ENCODE data around the gene TPR. TPM values are rescaled to one million over a fixed set of nuclear protein-coding genes. Genes with fewer than 3 reads are reported as not detected.

The TPR gene
- total and polyA plus RNA-seq, 10 donors: 23.8 to 129 (median 101) TPM

DNA sequence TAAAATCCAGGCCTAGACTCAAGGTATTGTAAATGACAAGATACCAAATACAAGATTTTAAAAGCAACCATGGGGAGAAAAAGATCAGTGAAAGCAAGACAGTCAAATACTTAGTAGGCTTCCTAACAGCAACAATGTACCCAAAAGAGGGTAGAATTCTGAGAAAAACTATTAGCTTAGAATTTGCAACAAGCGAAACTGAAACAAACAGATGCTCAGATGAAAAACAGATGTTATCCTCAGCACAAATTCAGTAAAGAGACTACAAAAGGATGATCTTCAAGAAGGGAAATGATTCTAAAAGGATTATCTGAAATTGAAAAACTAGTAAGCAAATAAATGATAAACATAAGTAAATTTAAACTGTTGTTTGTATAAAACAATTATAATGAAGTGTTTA, 45.9 kb upstream of the TPR start:
- TF ChIP-seq, protein P1, sequence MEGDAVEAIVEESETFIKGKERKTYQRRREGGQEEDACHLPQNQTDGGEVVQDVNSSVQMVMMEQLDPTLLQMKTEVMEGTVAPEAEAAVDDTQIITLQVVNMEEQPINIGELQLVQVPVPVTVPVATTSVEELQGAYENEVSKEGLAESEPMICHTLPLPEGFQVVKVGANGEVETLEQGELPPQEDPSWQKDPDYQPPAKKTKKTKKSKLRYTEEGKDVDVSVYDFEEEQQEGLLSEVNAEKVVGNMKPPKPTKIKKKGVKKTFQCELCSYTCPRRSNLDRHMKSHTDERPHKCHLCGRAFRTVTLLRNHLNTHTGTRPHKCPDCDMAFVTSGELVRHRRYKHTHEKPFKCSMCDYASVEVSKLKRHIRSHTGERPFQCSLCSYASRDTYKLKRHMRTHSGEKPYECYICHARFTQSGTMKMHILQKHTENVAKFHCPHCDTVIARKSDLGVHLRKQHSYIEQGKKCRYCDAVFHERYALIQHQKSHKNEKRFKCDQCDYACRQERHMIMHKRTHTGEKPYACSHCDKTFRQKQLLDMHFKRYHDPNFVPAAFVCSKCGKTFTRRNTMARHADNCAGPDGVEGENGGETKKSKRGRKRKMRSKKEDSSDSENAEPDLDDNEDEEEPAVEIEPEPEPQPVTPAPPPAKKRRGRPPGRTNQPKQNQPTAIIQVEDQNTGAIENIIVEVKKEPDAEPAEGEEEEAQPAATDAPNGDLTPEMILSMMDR (IDR thresholded peaks at IDR 0.05 in 8 of 11, conservative IDR thresholded peaks at IDR 0.05 in 3 of 11): no peak
- TF ChIP-seq POLR2A (IDR thresholded peaks at IDR 0.05): no peak
- TF ChIP-seq POLR2AphosphoS5 (IDR thresholded peaks at IDR 0.05): no peak
- H3K4me1 ChIP-seq: no peaks in the 10 kb centered on the region
- H3K27me3 ChIP-seq (replicated peaks in 1 of 7): no peaks in the 10 kb centered on the region
- H3K4me3 ChIP-seq: no peak overlapping the region
- intact Hi-C loops (cut with DNase I; ENCODE audit: low total_unique reads): no loop called here
- peaks cover 9 to 48% (median 20%) of the 10 kb centered on the region in 6 donors for H3K36me3 ChIP-seq
- 60 to 76% (median 73%) methylated on average over 1 of the region's 1 CpG for WGBS, 5 donors
- peak overlapping the region in 5 of 8 donors; percentile 16 to 58 (median 42) for H3K27ac ChIP-seq
- DNase-seq: no peak
- no peaks in the 10 kb centered on the region for H3K9me3 ChIP-seq

DNA sequence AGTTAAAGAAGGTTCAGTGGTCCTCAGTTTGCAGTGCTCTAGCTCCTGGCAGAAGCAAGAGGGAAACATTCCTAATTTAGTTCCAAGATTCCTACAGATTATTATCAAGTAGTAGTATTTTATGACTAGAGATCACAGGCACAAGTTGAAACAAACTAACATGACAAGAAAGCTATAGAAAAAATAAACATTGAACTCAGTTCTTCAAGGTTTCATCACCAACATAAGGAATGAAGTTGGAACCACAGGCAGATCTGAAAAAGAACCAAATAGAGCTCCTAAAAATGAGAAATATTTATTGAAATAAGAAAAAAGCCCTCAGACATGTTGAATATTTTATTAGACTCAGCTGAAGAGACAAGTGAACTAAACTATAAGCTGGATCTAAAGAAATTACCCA, 45.3 kb upstream of the TPR start:
- Histone ChIP-seq H3K27me3 (replicated peaks in 1 of 7) (no peaks in the 10 kb centered on the region), H3K27ac (peak overlapping the region in 5 of 8 donors; percentile 16 to 58 (median 42)), H3K4me1 (no peaks in the 10 kb centered on the region), H3K4me3 (no peak overlapping the region), H3K9me3 (no peaks in the 10 kb centered on the region), H3K36me3 (peaks cover 9 to 54% (median 20%) of the 10 kb centered on the region in 6 donors)
- DNase-seq: no peak
- intact Hi-C loops (cut with DNase I; ENCODE audit: low total_unique reads): no loop called here
- TF ChIP-seq POLR2A (IDR thresholded peaks at IDR 0.05) (no peak), POLR2AphosphoS5 (IDR thresholded peaks at IDR 0.05) (no peak)
- TF ChIP-seq, protein P1 (IDR thresholded peaks at IDR 0.05 in 8 of 11, conservative IDR thresholded peaks at IDR 0.05 in 3 of 11): no peak

DNA sequence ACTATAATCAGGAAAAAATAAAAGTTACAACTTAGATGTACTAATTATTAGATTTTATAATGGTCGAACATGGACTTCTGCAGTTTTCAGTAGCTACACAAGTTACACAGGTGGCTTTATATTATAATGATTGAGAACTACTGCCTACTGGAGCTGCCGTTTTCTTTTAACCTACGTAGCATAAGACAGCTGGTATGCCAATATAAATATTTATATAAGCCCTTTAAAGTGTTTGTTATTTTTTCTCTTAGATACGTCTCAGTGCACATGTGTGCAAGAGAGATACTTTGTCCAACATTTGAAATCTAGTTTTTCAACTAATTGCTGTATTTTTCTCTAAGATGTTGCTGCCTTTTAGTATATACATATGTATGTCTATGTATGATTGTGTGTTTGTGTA, 43.5 kb upstream of the TPR start:
- Histone ChIP-seq H3K27ac (no peak overlapping the region), H3K4me3 (no peak overlapping the region), H3K9me3 (no peaks in the 10 kb centered on the region), H3K4me1 (no peaks in the 10 kb centered on the region), H3K36me3 (peaks cover 9 to 68% (median 20%) of the 10 kb centered on the region in 6 donors), H3K27me3 (replicated peaks in 1 of 7) (no peaks in the 10 kb centered on the region)
- no peak for TF ChIP-seq POLR2A (IDR thresholded peaks at IDR 0.05)
- TF ChIP-seq POLR2AphosphoS5 (IDR thresholded peaks at IDR 0.05): no peak
- TF ChIP-seq, protein P1 (IDR thresholded peaks at IDR 0.05 in 8 of 11, conservative IDR thresholded peaks at IDR 0.05 in 3 of 11): no peak
- WGBS, 5 donors: 91 to 98% (median 98%) methylated on average over 4 of the region's 4 CpGs
- intact Hi-C loops (cut with DNase I; ENCODE audit: low total_unique reads): no loop called here
- DNase-seq: no peak

DNA sequence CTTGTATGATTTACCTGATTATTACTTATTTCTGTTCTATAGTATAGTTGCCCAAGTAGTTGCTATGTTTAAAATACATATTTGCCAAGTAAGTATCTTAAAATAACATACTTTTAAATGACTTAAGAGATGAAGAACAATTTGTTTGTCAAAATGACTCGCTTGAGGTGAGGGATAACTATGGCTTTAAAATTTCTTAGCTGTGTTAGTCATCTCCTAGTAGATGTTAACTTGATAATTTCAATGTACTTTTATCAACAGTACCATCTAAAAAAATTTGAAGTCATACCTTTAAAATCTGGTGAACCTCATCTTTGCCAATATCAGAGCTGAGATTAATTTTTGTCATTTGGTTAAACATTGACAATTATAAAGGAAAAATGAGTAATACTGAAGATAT, 38.3 kb upstream of the TPR start:
- TF ChIP-seq POLR2A (IDR thresholded peaks at IDR 0.05): no peak
- TF ChIP-seq POLR2AphosphoS5 (IDR thresholded peaks at IDR 0.05): no peak
- TF ChIP-seq, protein P1 (IDR thresholded peaks at IDR 0.05 in 8 of 11, conservative IDR thresholded peaks at IDR 0.05 in 3 of 11): no peak
- no peak for DNase-seq
- Histone ChIP-seq H3K27ac (no peak overlapping the region), H3K27me3 (replicated peaks in 1 of 7) (no peaks in the 10 kb centered on the region), H3K9me3 (no peaks in the 10 kb centered on the region), H3K36me3 (peaks cover 0 to 90% (median 30%) of the 10 kb centered on the region in 6 donors), H3K4me1 (no peaks in the 10 kb centered on the region), H3K4me3 (no peak overlapping the region)
- intact Hi-C loops (cut with DNase I; ENCODE audit: low total_unique reads): no loop called here
- WGBS, 5 donors: 97 to 100% (median 99%) methylated on average over 1 of the region's 1 CpG
